Tibial nerve (tissue), 4 donors: Measurements from ENCODE around the gene EML2.

Source experiments
- EP300 ChIP-seq, 2 donors: sonication (generic); formaldehyde crosslinking; IDR thresholded peaks; one replicate each; pipeline ENCODE4 v1.6.1; 2017; ENCODE audit warnings: antibody characterized with exemption in 2 of 2, mild to moderate bottlenecking in 1 of 2
- POLR2A ChIP-seq, 2 donors: fragments of 450-650 bp; IDR thresholded peaks; one replicate each; pipeline ENCODE4 v1.6.1; 2017; ENCODE audit warnings: antibody characterized with exemption in 2 of 2, mild to moderate bottlenecking in 2 of 2, moderate library complexity in 2 of 2
- TF ChIP-seq, protein P1 (sequence below), 5 experiments: fragments of 200-600 bp in 3 of 5; fragments of 450-650 bp in 2 of 5; sonication (generic) in 3 of 5; IDR thresholded peaks; one replicate each; pipeline ENCODE4 v1.5.1; 2016 to 2019; ENCODE audit warnings: antibody characterized with exemption in 5 of 5, mild to moderate bottlenecking in 3 of 5, moderate library complexity in 2 of 5

DNA sequence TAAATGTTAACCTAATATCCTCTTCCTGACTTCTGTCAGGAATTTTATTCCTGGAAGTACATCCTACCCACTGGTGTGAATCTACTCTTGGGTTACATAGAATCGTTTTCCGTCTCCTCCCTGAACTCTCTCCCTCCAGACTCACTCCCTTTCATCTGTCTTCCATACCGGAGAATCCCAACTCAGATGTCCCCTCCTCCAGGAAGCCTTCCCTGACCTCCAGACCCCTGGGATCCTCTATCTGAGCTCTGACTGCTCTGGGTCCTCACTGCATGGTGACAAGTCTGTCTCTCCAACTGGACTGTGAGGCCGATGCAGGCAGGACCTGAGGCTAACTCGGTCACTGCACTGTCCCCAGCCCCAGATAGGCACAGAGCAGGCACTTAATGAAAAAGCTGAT is 79.2 kb downstream of the EML2 start:
- TF ChIP-seq, protein P1, sequence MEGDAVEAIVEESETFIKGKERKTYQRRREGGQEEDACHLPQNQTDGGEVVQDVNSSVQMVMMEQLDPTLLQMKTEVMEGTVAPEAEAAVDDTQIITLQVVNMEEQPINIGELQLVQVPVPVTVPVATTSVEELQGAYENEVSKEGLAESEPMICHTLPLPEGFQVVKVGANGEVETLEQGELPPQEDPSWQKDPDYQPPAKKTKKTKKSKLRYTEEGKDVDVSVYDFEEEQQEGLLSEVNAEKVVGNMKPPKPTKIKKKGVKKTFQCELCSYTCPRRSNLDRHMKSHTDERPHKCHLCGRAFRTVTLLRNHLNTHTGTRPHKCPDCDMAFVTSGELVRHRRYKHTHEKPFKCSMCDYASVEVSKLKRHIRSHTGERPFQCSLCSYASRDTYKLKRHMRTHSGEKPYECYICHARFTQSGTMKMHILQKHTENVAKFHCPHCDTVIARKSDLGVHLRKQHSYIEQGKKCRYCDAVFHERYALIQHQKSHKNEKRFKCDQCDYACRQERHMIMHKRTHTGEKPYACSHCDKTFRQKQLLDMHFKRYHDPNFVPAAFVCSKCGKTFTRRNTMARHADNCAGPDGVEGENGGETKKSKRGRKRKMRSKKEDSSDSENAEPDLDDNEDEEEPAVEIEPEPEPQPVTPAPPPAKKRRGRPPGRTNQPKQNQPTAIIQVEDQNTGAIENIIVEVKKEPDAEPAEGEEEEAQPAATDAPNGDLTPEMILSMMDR (IDR thresholded peaks at IDR 0.05): no peak
- TF ChIP-seq EP300 (IDR thresholded peaks at IDR 0.05) (no peak), POLR2A (IDR thresholded peaks at IDR 0.05) (no peak)
